ENCODE measurements around the gene CTIF. TPM values are rescaled to one million over a fixed set of nuclear protein-coding genes. Genes with fewer than 3 reads are reported as not detected.

CTIF gene
- total and polyA plus RNA-seq, 2 experiments from 2014 or later, result 8.6 to 14.4 TPM

GRCh38 chr18:48719388-48719787, 180.6 kb downstream of the CTIF start:
- DNase-seq (ENCODE audit: low spot score), result no peak
- H3K4me1 Mint-ChIP-seq, result peaks cover 2% of the 10 kb centered on the region; the same call in 2 of the 3 replicates
- H3K27me3 ChIP-seq (ENCODE audit: insufficient read depth), result no peaks in the 10 kb centered on the region
- H3K4me3 Mint-ChIP-seq, result no peak overlapping the region
- H3K9me2 ChIP-seq (ENCODE audit: insufficient read depth), result no peaks in the 10 kb centered on the region
- H3F3A ChIP-seq (replicated peaks; ENCODE audit: low read depth), result no peaks in the 10 kb centered on the region
- H3K4me3 ChIP-seq, result no peak overlapping the region
- no peaks in the 10 kb centered on the region for H3K36me3 ChIP-seq (ENCODE audit: insufficient read depth)
- H3K27me3 Mint-ChIP-seq (ENCODE audit: insufficient read depth, low read depth, poor library complexity), result peaks cover 2% of the 10 kb centered on the region
- no peaks in the 10 kb centered on the region for H3K4me1 ChIP-seq (ENCODE audit: insufficient read depth)
- TF ChIP-seq ETS1 (IDR thresholded peaks at IDR 0.05) (no peak), STAT1 (IDR thresholded peaks at IDR 0.05; ENCODE audit: unreplicated experiment) (no peak), POLR2AphosphoS5 (IDR thresholded peaks at IDR 0.05; ENCODE audit: low read depth) (no peak), CREB1 (CRISPR knock-in tag; IDR thresholded peaks at IDR 0.05; ENCODE audit: low read depth) (no peak), JUNB (IDR thresholded peaks at IDR 0.05; ENCODE audit: unreplicated experiment) (no peak), EZH2 (IDR thresholded peaks at IDR 0.05; ENCODE audit: low read depth, unreplicated experiment) (no peak), REST (IDR thresholded peaks at IDR 0.05; ENCODE audit: unreplicated experiment) (no peak), ZNF331 (CRISPR knock-in tag; IDR thresholded peaks at IDR 0.05; ENCODE audit: low read depth) (no peak), ZNF114 (CRISPR knock-in tag; IDR thresholded peaks at IDR 0.05) (no peak), ZNF462 (CRISPR knock-in tag; IDR thresholded peaks at IDR 0.05) (no peak), EZH2phosphoT487 (IDR thresholded peaks at IDR 0.05; ENCODE audit: unreplicated experiment) (no peak), CTCF (conservative IDR thresholded peaks at IDR 0.05; ENCODE audit: low read depth in 2 of 2) (no peak), NANOG (IDR thresholded peaks at IDR 0.05; ENCODE audit: borderline replicate concordance) (no peak)
- no peak overlapping the region for H3K4me2 ChIP-seq
- no peaks in the 10 kb centered on the region for H4K20me1 ChIP-seq (replicated peaks; ENCODE audit: insufficient read depth)
- H3K27ac ChIP-seq (ENCODE audit: low read depth), result no peak overlapping the region
- H2AFZ ChIP-seq, result no peak overlapping the region
- 0 out of 3 replicates have a peak, but pooled peaks cover 4% of the 10 kb centered on the region for H3K36me3 Mint-ChIP-seq (ENCODE audit: low read depth)
- peaks cover 4% of the 10 kb centered on the region; the same call in 1 of the 3 replicates for H3K9me3 Mint-ChIP-seq
- no peak for ATAC-seq
- H3K27ac Mint-ChIP-seq, result no peak overlapping the region
- no peaks in the 10 kb centered on the region for H3K79me2 ChIP-seq (replicated peaks; ENCODE audit: insufficient read depth)
